GF-D8 (cell line): Measurements from ENCODE around the gene KIF23.
"Not testable (repeated sequence)": the region's sequence is repeated elsewhere in the genome, so short reads cannot be mapped to it uniquely, and the experiment has no call there.

ENCODE experiments used
- DNase-seq: peaks from one replicate; lab custom pipeline; 2025; lab: John Stamatoyannopoulos, UW

KIF23 gene

GRCh38 chr15:69413822-69414700 lies at the start of gene KIF23:
TSS of gene KIF23 (plus strand) at chr15:69414349. CDS start at chr15:69414466, 117 bp downstream.
- DNase-seq: peak; percentile 80

GRCh38 chr15:69367236-69367635 lies 46.9 kb upstream of the KIF23 start:
- DNase-seq: no peak

GRCh38 chr15:69369631-69370030 lies 44.5 kb upstream of the KIF23 start:
- DNase-seq: no peak

- DNase-seq: no peak
These were observed 40.7 kb upstream of the KIF23 start for GRCh38 chr15:69373406-69373805.

- no peak for DNase-seq
These were observed 38.9 kb upstream of the KIF23 start for GRCh38 chr15:69375151-69375790.

- no peak for DNase-seq
These were observed 36.8 kb upstream of the KIF23 start for GRCh38 chr15:69377216-69377970.

- DNase-seq: no peak
These were observed 33.9 kb upstream of the KIF23 start for GRCh38 chr15:69380100-69380725.

- no peak for DNase-seq
These were observed 33.4 kb upstream of the KIF23 start for GRCh38 chr15:69380726-69381105.

- DNase-seq: not testable (repeated sequence)
These were observed 32.0 kb upstream of the KIF23 start for GRCh38 chr15:69382176-69382575.

- not testable (repeated sequence) for DNase-seq
These were observed 30.1 kb upstream of the KIF23 start for GRCh38 chr15:69384066-69384465.

GRCh38 chr15:69384626-69385598 lies 29.2 kb upstream of the KIF23 start:
- DNase-seq: no peak

GRCh38 chr15:69385831-69386230 lies 28.3 kb upstream of the KIF23 start:
- DNase-seq: no peak

- no peak for DNase-seq
These were observed 27.9 kb upstream of the KIF23 start for GRCh38 chr15:69386284-69386683.

GRCh38 chr15:69388260-69388705 lies 25.9 kb upstream of the KIF23 start:
- no peak for DNase-seq

- DNase-seq: no peak
These were observed 24.7 kb upstream of the KIF23 start for GRCh38 chr15:69389426-69389825.

- DNase-seq: no peak
These were observed 23.6 kb upstream of the KIF23 start for GRCh38 chr15:69390575-69390974.

- no peak for DNase-seq
These were observed 22.9 kb upstream of the KIF23 start for GRCh38 chr15:69391046-69391757.

- DNase-seq: no peak
These were observed 21.8 kb upstream of the KIF23 start for GRCh38 chr15:69392352-69392751.

GRCh38 chr15:69393831-69394491 lies 20.2 kb upstream of the KIF23 start:
- no peak for DNase-seq
